GM12875 (cell line): ENCODE data around the gene BORCS5.
"Not testable (repeated sequence)": the region's sequence is repeated elsewhere in the genome, so short reads cannot be mapped to it uniquely, and the experiment has no call there.

ENCODE experiments used
- H3K4me3 ChIP-seq: one replicate; pipeline ENCODE4 v1.5.1; 2011; ENCODE audit warnings: low read depth, low read length, control low read depth
- CTCF ChIP-seq: IDR thresholded peaks from 2 replicates; pipeline ENCODE4 v1.5.1; 2011; ENCODE audit warnings: low read depth, mild to moderate bottlenecking, control low read depth, inconsistent platforms, low read length, moderate library complexity, borderline replicate concordance; ENCODE audit not compliant: insufficient read depth

Gene BORCS5

GRCh38 chr12:12404297-12404696 is 47.4 kb downstream of the BORCS5 start:
- no peak overlapping the region for H3K4me3 ChIP-seq
- TF ChIP-seq CTCF: no peak

DNA sequence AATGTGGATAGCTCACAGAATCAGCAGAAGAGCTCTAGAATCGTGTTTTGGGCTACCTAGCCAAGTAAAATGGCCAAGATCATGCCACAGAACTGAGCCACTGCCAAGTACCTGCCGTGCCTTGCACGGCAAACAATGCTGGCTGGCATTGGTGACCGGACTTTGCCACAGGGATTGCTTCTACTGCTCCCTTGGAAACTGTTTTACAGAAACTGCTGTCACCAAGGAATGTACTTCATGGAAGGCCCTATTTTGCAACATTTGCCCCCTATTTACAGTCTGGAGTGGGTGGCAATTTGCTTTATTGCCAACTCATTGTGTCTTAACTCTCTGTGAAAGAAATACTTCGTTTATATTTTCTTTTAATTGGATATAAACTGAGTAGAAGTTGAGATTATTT is 49.0 kb downstream of the BORCS5 start:
- no peak for TF ChIP-seq CTCF

GRCh38 chr12:12406762-12407161 is 49.9 kb downstream of the BORCS5 start:
- TF ChIP-seq CTCF: no peak
- H3K4me3 ChIP-seq: no peak overlapping the region

More for the DNA sequence above, 49.0 kb downstream of the BORCS5 start:
- no peak overlapping the region for H3K4me3 ChIP-seq

- H3K4me3 ChIP-seq: no peak overlapping the region
- no peak for TF ChIP-seq CTCF
These were observed 51.4 kb downstream of the BORCS5 start for GRCh38 chr12:12408265-12408690.

GRCh38 chr12:12409337-12409736 is 52.5 kb downstream of the BORCS5 start:
- H3K4me3 ChIP-seq: not testable (repeated sequence)

- no peak overlapping the region for H3K4me3 ChIP-seq
- no peak for TF ChIP-seq CTCF
These were observed 59.0 kb downstream of the BORCS5 start for GRCh38 chr12:12415886-12416285.

GRCh38 chr12:12419165-12419564 is 62.3 kb downstream of the BORCS5 start:
- H3K4me3 ChIP-seq: not testable (repeated sequence)

GRCh38 chr12:12423367-12423766 is 66.5 kb downstream of the BORCS5 start:
- H3K4me3 ChIP-seq: no peak overlapping the region
- TF ChIP-seq CTCF: no peak
